Measurements from ENCODE around the gene PSG4. TPM values are rescaled to one million over a fixed set of nuclear protein-coding genes. Genes with fewer than 3 reads are reported as not detected.
"Not testable (repeated sequence)": the region's sequence is repeated elsewhere in the genome, so short reads cannot be mapped to it uniquely, and the experiment has no call there.

Gene PSG4
- total and polyA plus RNA-seq, 2 of the 8 experiments (the other 6 are each of a cell fraction or from before 2014, with no cell fraction given) = not detected

- H3K36me3 ChIP-seq (ENCODE audit: control insufficient read depth in 2 of 4, insufficient read depth in 4 of 4, low read length in 3 of 4); H3K27me3 ChIP-seq (replicated peaks in 1 of 4; ENCODE audit: control insufficient read depth in 3 of 4, extremely low read depth in 1 of 4, insufficient read depth in 3 of 4, low read length in 3 of 4); H2BK15ac ChIP-seq (ENCODE audit: low read length); H3K79me1 ChIP-seq (ENCODE audit: low read depth, low read length); H3K14ac ChIP-seq (ENCODE audit: insufficient read length); H2BK120ac ChIP-seq (replicated peaks; ENCODE audit: low read depth, low read length); H4K8ac ChIP-seq (ENCODE audit: extremely low read depth, insufficient read depth, low read length); H3K56ac ChIP-seq (replicated peaks; ENCODE audit: insufficient read length, low read depth, low read length); H3K4me1 ChIP-seq (replicated peaks in 1 of 4; ENCODE audit: control insufficient read depth in 3 of 4, insufficient read depth in 4 of 4, low read length in 3 of 4); CTCF ChIA-PET (ENCODE audit: partially characterized antibody); H4K20me1 ChIP-seq (replicated peaks in 1 of 2; ENCODE audit: control insufficient read depth in 1 of 2, insufficient read depth in 2 of 2, low read length in 2 of 2); H3K4me2 ChIP-seq (ENCODE audit: insufficient read depth in 1 of 2, low read depth in 2 of 2, low read length in 2 of 2); H2AFZ ChIP-seq (ENCODE audit: low read length); H4K5ac ChIP-seq (ENCODE audit: insufficient read length, low read depth, low read length); DNase-seq (ENCODE audit: low read depth in 1 of 2, low spot score in 2 of 2); H3K18ac ChIP-seq (ENCODE audit: extremely low read depth, low read length); H4K91ac ChIP-seq (replicated peaks; ENCODE audit: insufficient read length, low read length); H2BK5ac ChIP-seq (ENCODE audit: low read depth, low read length); H3K79me2 ChIP-seq (ENCODE audit: control insufficient read depth in 1 of 2, insufficient read depth in 2 of 2, low read length in 2 of 2); H3K4ac ChIP-seq (replicated peaks; ENCODE audit: insufficient read length, low read depth, low read length); H3K23me2 ChIP-seq (ENCODE audit: low read depth, low read length); H3K9ac ChIP-seq (replicated peaks in 1 of 4; ENCODE audit: extremely low read depth in 1 of 4, low read depth in 3 of 4, low read length in 3 of 4); FAIRE-seq; H2BK20ac ChIP-seq (ENCODE audit: low read length); H2AK5ac ChIP-seq (ENCODE audit: low read depth, low read length); H3K27ac ChIP-seq (ENCODE audit: low read depth, low read length); H3K4me3 ChIP-seq (ENCODE audit: extremely low read depth in 1 of 4, insufficient read depth in 2 of 4, low read depth in 3 of 4, low read length in 4 of 4); H2BK12ac ChIP-seq (ENCODE audit: low read depth, low read length); POLR2A ChIA-PET (ENCODE audit: partially characterized antibody); H3K23ac ChIP-seq (ENCODE audit: insufficient read length): not testable (repeated sequence)
- peaks cover 10 to 47% of the 10 kb centered on the region in 2 experiments; a peak in 2 of 4 replicates for H3K9me3 ChIP-seq (ENCODE audit: insufficient read depth in 2 of 2, low read depth in 1 of 2, low read length in 1 of 2)
- 84% methylated on average over 3 of the region's 7 CpGs; no CpG with 5 or more reads in 1 of the 2 experiments for WGBS, 2 experiments (ENCODE audit: extremely low coverage in 1 of 2, insufficient coverage in 1 of 2, insufficient read length in 1 of 2, insufficient replicate concordance in 2 of 2, low coverage in 1 of 2, low lambda C conversion rate in 2 of 2, missing lambda C conversion rate in 1 of 2)
Observed at GRCh38 chr19:43197666-43198397, 7.6 kb downstream of the PSG4 start.

GRCh38 chr19:43194397-43194796 lies 11.0 kb downstream of the PSG4 start:
- H3K4ac ChIP-seq (replicated peaks; ENCODE audit: insufficient read length, low read depth, low read length); H2BK120ac ChIP-seq (replicated peaks; ENCODE audit: low read depth, low read length); H3K56ac ChIP-seq (replicated peaks; ENCODE audit: insufficient read length, low read depth, low read length); H3K79me1 ChIP-seq (ENCODE audit: low read depth, low read length); H2BK20ac ChIP-seq (ENCODE audit: low read length); H3K14ac ChIP-seq (ENCODE audit: insufficient read length); H3K4me3 ChIP-seq (ENCODE audit: extremely low read depth in 1 of 4, insufficient read depth in 2 of 4, low read depth in 3 of 4, low read length in 4 of 4); H2BK12ac ChIP-seq (ENCODE audit: low read depth, low read length); H3K18ac ChIP-seq (ENCODE audit: extremely low read depth, low read length); H3K27ac ChIP-seq (ENCODE audit: low read depth, low read length); H4K20me1 ChIP-seq (replicated peaks in 1 of 2; ENCODE audit: control insufficient read depth in 1 of 2, insufficient read depth in 2 of 2, low read length in 2 of 2); POLR2A ChIA-PET (ENCODE audit: partially characterized antibody); H3K36me3 ChIP-seq (ENCODE audit: control insufficient read depth in 2 of 4, insufficient read depth in 4 of 4, low read length in 3 of 4); H3K9ac ChIP-seq (replicated peaks in 1 of 4; ENCODE audit: extremely low read depth in 1 of 4, low read depth in 3 of 4, low read length in 3 of 4); H3K79me2 ChIP-seq (ENCODE audit: control insufficient read depth in 1 of 2, insufficient read depth in 2 of 2, low read length in 2 of 2); H4K5ac ChIP-seq (ENCODE audit: insufficient read length, low read depth, low read length); H3K27me3 ChIP-seq (replicated peaks in 1 of 4; ENCODE audit: control insufficient read depth in 3 of 4, extremely low read depth in 1 of 4, insufficient read depth in 3 of 4, low read length in 3 of 4); H2AK5ac ChIP-seq (ENCODE audit: low read depth, low read length); FAIRE-seq; H3K23ac ChIP-seq (ENCODE audit: insufficient read length); H2AFZ ChIP-seq (ENCODE audit: low read length); H2BK15ac ChIP-seq (ENCODE audit: low read length); H4K8ac ChIP-seq (ENCODE audit: extremely low read depth, insufficient read depth, low read length); DNase-seq (ENCODE audit: low read depth in 1 of 2, low spot score in 2 of 2); H4K91ac ChIP-seq (replicated peaks; ENCODE audit: insufficient read length, low read length); H3K23me2 ChIP-seq (ENCODE audit: low read depth, low read length); H3K4me2 ChIP-seq (ENCODE audit: insufficient read depth in 1 of 2, low read depth in 2 of 2, low read length in 2 of 2); H2BK5ac ChIP-seq (ENCODE audit: low read depth, low read length); H3K4me1 ChIP-seq (replicated peaks in 1 of 4; ENCODE audit: control insufficient read depth in 3 of 4, insufficient read depth in 4 of 4, low read length in 3 of 4); CTCF ChIA-PET (ENCODE audit: partially characterized antibody): not testable (repeated sequence)
- whole genome bisulfite sequencing, 2 experiments (ENCODE audit: extremely low coverage in 1 of 2, insufficient coverage in 1 of 2, insufficient read length in 1 of 2, insufficient replicate concordance in 2 of 2, low coverage in 1 of 2, low lambda C conversion rate in 2 of 2, missing lambda C conversion rate in 1 of 2) = 83% methylated on average over 7 of the region's 7 CpGs; no CpG with 5 or more reads in 1 of the 2 experiments
- peaks cover 12 to 34% of the 10 kb centered on the region in 2 experiments; a peak in 3 of 4 replicates for H3K9me3 ChIP-seq (ENCODE audit: insufficient read depth in 2 of 2, low read depth in 1 of 2, low read length in 1 of 2)
